ENCODE results near the gene B4GALT6. TPM values are rescaled to one million over a fixed set of nuclear protein-coding genes. Genes with fewer than 3 reads are reported as not detected.

B4GALT6 gene
- total and polyA plus RNA-seq, 9 of the 15 experiments (the other 6 are each of a cell fraction or from before 2014, with no cell fraction given), result 0.03 to 0.27 (median 0.08) TPM

GRCh38 chr18:31700990-31701389 lies 16.6 kb upstream of the B4GALT6 start:
- H3K4me3 ChIP-seq, result no peak overlapping the region
- FAIRE-seq (no peak), ATAC-seq (no peak), DNase-seq (ENCODE audit: extremely low read depth in 1 of 4, low spot score in 3 of 4) (no peak)
- in situ Hi-C loops (cut with MboI) (no loop called here), intact Hi-C loops (cut with micrococcal nuclease) (no loop called here)
- no peaks in the 10 kb centered on the region for H3K27me3 ChIP-seq (ENCODE audit: control insufficient read depth in 2 of 2, insufficient read depth in 2 of 2, low read length in 2 of 2)
- TF ChIP-seq MEIS2 (IDR thresholded peaks at IDR 0.05; ENCODE audit: partially characterized antibody) (peak; percentile 92), TCF7 (IDR thresholded peaks at IDR 0.05; ENCODE audit: borderline replicate concordance) (no peak), PBX2 (CRISPR knock-in tag; IDR thresholded peaks at IDR 0.05; ENCODE audit: low read depth) (no peak), PBX2 (tag; conservative IDR thresholded peaks at IDR 0.05; ENCODE audit: low read depth) (peak; percentile 83), LEF1 (IDR thresholded peaks at IDR 0.05) (peak; percentile 36; the same call in 1 of the 2 replicates), PKNOX1 (IDR thresholded peaks at IDR 0.05) (peak; percentile 72), ZNF699 (CRISPR knock-in tag; IDR thresholded peaks at IDR 0.05; ENCODE audit: insufficient replicate concordance) (no peak), CEBPB (tag; IDR thresholded peaks at IDR 0.05) (no peak), KHSRP (IDR thresholded peaks at IDR 0.05) (no peak), TSHZ1 (CRISPR knock-in tag; IDR thresholded peaks at IDR 0.05) (no peak), ZBTB34 (CRISPR knock-in tag; IDR thresholded peaks at IDR 0.05) (no peak), FOXA1 (IDR thresholded peaks at IDR 0.05; ENCODE audit: borderline replicate concordance) (no peak)
- no peaks in the 10 kb centered on the region for H3K9me1 ChIP-seq (ENCODE audit: control insufficient read depth, insufficient read depth, low read length)
- no peak overlapping the region for H2AFZ ChIP-seq (ENCODE audit: low read depth, low read length)
- CTCF ChIA-PET (ENCODE audit: low intra/inter-chr PET ratio), result no interaction called here
- WGBS (ENCODE audit: insufficient coverage, low coverage, missing lambda C conversion rate), result 18% methylated on average over 1 of the region's 1 CpG
- H4K20me1 ChIP-seq (replicated peaks; ENCODE audit: control insufficient read depth, insufficient read depth, low read length), result no peaks in the 10 kb centered on the region
- H3K36me3 ChIP-seq (ENCODE audit: control insufficient read depth, insufficient read depth, low read length), result no peaks in the 10 kb centered on the region
- peaks cover 0 to 15% of the 10 kb centered on the region in 2 experiments; a peak in 2 of 5 replicates for H3K4me1 ChIP-seq (replicated peaks in 1 of 2; ENCODE audit: control insufficient read depth in 2 of 2, insufficient read depth in 2 of 2, low read length in 2 of 2)
- no peak overlapping the region for H3K4me2 ChIP-seq (ENCODE audit: insufficient read depth, low read length)
- H3K79me2 ChIP-seq (ENCODE audit: control insufficient read depth, insufficient read depth, low read length), result no peaks in the 10 kb centered on the region
- POLR2A ChIA-PET, result interaction anchor here (0.6 kb wide), 1 partner anchor 126 kb away, joined by 3 read pairs; no protein-coding TSS in a partner anchor
- H3K9me3 ChIP-seq (replicated peaks; ENCODE audit: control insufficient read depth, insufficient read depth, low read depth, low read length), result no peaks in the 10 kb centered on the region
- H3K9ac ChIP-seq (ENCODE audit: insufficient read depth in 1 of 2, low read depth in 2 of 2, low read length in 2 of 2), result no peak overlapping the region
- BruUV-seq (replicated peaks), result no TSS peak
- H3K27ac ChIP-seq (ENCODE audit: extremely low read depth, low read depth, low read length), result no peak overlapping the region
